Activated CD4-positive, alpha-beta T cell treated with anti-CD3 and anti-CD28 coated beads, Interleukin-2, amount 50 U/mL, for 16 hours (primary cell): Measurements from ENCODE around the gene HDAC11.

ENCODE experiments used
- DNase-seq: peaks from one replicate; pipeline ENCODE4 v3.0.0-alpha.2; 2020

Gene HDAC11

GRCh38 chr3:13526626-13526949, 46.5 kb downstream of the HDAC11 start:
- DNase-seq: no peak

DNA sequence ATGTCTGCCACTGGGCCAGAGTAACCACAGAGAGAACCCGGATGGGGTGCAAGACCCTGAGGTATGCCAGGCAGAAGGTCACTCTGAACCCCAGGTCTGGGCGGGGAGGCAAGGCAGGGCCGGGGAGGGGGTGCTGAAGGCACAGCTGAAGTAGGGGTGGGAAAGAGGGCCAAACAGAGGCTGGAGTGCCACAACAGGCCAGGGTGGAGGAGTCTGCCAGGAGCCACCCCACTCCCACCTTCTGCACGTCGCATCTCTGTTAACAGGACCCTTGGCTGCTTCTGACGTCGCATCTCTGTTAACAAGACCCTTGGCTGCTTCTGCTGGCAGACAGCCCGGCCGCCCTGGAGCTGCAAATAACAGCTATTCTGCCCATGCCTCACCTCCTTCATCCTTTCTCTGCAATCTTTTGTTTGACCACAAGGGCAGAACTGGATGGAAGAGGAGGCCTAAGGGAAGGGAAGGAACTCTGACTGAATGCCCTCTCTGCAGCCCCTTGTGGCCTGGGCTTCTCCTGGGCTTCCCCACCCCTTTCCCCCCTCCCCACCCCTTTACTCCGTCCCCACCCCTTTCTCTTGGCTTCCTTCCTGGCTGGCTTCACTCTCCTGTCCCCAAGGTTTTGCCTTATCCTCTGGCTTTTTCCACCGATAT, 48.2 kb downstream of the HDAC11 start:
- DNase-seq: no peak

- no peak for DNase-seq
These were observed 49.3 kb downstream of the HDAC11 start for GRCh38 chr3:13529196-13530112.

DNA sequence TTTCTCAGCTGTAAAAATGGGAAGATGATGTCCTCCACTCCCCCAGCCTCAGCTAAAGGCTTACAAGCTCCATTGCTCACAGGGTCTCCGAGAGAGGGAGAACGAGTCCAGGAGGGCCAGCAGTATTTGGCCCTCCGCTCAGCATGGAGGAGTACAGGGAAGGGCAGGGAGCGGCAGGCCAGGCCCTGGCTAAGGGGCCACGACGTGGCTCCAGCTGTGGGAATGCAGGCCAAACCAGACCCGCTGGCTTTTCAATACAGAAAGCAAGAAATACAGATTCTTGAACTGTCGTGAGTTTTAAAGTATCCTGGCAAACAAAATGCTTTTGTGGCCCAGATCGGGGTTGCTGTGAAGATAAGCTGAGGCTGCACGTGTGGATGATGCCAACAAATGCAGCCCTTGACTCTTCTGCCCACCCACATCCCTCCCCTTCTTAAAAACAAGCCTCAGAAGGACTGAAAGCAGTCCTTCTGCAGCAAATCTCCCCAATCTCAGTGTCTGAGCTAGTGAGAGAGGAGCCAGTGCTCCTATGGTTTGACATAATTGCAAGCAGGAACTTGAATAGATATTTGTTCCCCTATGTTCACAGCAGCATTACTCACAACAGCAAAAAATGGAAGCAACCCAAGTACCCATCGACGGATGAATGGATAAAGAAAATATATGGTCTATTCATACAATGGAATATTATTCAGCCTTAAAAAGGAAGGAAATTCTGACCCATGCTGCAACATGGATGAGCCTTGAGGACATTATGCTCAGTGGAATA, 50.3 kb downstream of the HDAC11 start:
- no peak for DNase-seq

DNA sequence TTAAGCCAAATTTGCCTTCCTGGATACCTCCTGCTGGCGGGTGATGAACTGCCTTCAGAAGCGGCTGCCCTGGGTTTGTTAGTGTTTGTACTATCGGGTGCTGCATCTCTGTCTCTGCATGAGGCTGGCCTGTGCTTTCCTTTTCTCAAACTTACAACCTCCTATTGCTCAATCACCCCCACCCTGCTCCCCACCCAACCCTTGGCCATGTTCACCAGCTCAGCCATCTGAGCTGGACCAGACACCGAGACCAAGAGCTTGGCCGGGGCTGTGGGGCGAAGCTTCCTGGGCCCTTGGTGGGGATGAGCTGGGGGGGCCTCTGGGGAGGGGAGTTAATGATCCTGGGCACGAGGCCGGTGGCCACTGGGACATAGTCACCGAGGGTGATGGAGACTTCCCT, 52.0 kb downstream of the HDAC11 start:
- no peak for DNase-seq

DNA sequence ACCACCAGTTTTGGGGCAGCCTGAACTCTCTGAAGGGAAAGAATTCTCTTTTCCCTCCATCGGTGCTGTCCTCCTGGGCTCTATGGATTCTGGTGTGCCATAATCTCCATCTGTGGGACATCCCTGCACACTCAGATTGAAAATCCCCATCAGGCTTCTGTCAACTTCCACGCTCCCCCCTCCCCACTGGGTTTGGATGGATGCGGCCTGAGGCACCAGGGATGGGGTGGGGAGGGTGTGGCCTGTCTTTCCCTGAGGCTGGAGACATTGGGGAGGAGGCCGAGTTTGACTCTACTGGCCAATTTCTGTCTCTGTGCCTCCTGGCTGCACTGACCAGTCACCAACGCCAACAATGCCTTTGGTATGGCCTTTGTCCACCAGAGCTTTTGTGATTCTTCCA, 52.5 kb downstream of the HDAC11 start:
- no peak for DNase-seq

GRCh38 chr3:13533885-13534301, 53.8 kb downstream of the HDAC11 start:
- DNase-seq: no peak

GRCh38 chr3:13535526-13535875, 55.4 kb downstream of the HDAC11 start:
- no peak for DNase-seq

GRCh38 chr3:13535905-13536304, 55.8 kb downstream of the HDAC11 start:
- DNase-seq: no peak

DNA sequence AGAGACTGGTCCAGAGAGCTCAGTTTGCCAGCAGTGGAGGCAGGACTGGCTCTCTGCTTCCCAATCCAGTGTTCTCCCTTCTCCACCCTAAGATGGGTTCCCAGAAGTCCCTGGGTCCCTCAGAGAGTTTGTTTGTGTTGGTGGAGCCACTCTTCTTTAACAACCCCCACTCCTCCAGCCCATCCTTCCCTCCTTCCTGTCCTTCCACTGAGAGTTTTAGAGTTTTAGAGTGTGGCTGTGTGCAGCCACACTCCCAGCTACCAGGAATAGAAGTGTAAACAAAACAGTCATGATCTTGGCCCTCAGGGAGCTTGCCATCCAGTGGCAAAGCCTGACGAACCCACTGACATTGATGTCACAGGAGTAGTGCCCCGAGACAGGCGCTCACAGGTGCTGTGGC, 56.3 kb downstream of the HDAC11 start:
- no peak for DNase-seq

DNA sequence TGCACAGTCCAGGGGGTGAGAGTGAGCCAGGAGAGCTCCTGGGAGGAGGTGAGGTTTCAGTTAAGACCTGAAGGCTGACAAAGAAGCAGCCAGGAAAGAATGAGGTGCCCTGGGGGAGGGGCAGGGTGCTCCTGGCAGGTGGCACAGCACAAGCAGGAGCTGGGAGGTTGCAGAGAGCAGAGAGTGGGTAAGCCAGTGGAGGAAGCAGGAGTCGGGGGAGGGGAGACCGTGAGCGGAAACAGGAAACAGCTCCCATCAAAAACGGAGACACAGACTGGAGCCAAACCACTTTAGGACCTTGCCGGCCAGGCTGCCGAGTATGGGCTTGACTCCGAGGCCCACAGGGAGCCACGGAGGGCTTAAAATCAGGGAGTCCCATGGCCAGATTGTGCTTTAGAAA, 56.7 kb downstream of the HDAC11 start:
- DNase-seq: no peak

- DNase-seq: no peak
These were observed 57.3 kb downstream of the HDAC11 start for GRCh38 chr3:13537244-13537908.

GRCh38 chr3:13537909-13538296, 57.8 kb downstream of the HDAC11 start:
- DNase-seq: no peak

- no peak for DNase-seq
These were observed 58.6 kb downstream of the HDAC11 start for GRCh38 chr3:13538520-13539291.

DNA sequence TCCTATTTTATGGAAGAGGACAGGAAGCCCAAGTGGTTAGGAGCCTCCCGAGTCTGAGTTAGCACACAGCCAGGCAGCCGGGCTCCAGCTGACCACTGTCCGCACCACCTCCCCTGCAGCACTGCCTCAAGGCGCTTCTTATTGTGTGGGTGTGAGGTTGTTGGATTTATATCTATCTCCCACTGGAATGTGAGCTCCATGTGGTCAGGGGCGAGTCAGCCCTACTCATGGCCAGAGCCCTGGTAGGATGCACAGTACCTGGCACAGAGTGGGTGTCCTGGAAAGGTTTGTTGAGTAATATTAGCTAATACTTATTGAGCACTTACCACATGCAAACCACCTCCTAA, 59.2 kb downstream of the HDAC11 start:
- DNase-seq: no peak

DNA sequence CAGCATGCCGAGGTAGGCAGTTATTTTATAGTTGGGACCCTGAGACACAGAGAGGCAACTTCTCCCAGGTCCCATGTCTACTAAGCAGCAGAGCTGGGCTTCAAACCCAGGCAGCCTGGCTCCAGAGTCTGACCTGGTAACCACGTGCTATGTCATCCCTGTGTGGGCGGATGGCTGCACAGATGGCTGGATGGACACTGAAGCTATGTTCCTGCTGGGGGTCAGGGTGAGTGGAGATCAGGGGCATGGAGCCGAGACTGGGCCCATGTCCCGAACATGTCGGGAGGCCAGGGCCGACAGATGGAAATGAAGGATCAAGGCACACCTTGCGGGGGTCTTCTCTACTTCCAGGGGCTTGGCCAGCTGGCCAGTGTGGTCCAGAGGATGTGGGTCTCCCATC, 59.6 kb downstream of the HDAC11 start:
- DNase-seq: no peak

GRCh38 chr3:13540297-13540995, 60.3 kb downstream of the HDAC11 start:
- DNase-seq: no peak

- DNase-seq: no peak
These were observed 61.6 kb downstream of the HDAC11 start for GRCh38 chr3:13541691-13542090.

GRCh38 chr3:13542142-13542541, 62.0 kb downstream of the HDAC11 start:
- DNase-seq: no peak

- no peak for DNase-seq
These were observed 63.1 kb downstream of the HDAC11 start for GRCh38 chr3:13543253-13543652.

- DNase-seq: peak; percentile 65
These were observed 64.3 kb downstream of the HDAC11 start for GRCh38 chr3:13544293-13544831.
